ENCODE data around the gene NPAS1. TPM values are rescaled to one million over a fixed set of nuclear protein-coding genes. Genes with fewer than 3 reads are reported as not detected.

Gene NPAS1
- total and polyA plus RNA-seq, 2 of the 13 experiments (the other 11 are each of a cell fraction or from before 2014, with no cell fraction given): 0.35 to 2.9 TPM

DNA sequence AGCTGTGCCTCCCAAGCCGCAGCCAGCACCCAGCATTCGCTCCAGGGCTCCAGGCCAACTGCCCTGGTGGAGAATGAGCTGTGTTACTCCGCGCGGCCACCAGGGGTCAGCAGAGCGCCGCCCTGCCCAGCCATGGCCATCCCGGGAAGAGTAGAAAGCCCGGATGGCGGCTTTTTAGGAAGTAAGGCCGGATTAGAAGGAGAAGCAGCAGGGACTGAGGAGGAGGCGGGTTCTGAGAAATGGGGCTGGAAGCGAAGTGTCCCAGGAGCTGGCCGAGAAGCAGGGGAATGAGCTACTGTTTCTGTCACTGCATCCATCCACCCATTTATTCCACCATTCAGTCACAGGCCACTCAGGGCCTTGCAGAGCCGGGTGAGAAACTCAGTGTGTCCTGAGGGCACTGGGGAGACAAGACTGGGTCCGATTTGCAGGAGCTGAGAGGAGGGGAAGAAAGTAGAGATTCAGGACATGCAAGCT is 6.6 kb upstream of the NPAS1 start (continued):
- TF ChIP-seq, protein P1, sequence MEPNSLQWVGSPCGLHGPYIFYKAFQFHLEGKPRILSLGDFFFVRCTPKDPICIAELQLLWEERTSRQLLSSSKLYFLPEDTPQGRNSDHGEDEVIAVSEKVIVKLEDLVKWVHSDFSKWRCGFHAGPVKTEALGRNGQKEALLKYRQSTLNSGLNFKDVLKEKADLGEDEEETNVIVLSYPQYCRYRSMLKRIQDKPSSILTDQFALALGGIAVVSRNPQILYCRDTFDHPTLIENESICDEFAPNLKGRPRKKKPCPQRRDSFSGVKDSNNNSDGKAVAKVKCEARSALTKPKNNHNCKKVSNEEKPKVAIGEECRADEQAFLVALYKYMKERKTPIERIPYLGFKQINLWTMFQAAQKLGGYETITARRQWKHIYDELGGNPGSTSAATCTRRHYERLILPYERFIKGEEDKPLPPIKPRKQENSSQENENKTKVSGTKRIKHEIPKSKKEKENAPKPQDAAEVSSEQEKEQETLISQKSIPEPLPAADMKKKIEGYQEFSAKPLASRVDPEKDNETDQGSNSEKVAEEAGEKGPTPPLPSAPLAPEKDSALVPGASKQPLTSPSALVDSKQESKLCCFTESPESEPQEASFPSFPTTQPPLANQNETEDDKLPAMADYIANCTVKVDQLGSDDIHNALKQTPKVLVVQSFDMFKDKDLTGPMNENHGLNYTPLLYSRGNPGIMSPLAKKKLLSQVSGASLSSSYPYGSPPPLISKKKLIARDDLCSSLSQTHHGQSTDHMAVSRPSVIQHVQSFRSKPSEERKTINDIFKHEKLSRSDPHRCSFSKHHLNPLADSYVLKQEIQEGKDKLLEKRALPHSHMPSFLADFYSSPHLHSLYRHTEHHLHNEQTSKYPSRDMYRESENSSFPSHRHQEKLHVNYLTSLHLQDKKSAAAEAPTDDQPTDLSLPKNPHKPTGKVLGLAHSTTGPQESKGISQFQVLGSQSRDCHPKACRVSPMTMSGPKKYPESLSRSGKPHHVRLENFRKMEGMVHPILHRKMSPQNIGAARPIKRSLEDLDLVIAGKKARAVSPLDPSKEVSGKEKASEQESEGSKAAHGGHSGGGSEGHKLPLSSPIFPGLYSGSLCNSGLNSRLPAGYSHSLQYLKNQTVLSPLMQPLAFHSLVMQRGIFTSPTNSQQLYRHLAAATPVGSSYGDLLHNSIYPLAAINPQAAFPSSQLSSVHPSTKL (CRISPR knock-in tag; IDR thresholded peaks at IDR 0.05): no peak
- no peak for TF ChIP-seq ZNF619 (CRISPR knock-in tag; IDR thresholded peaks at IDR 0.05)
- TF ChIP-seq MYC (CRISPR knock-in tag; IDR thresholded peaks at IDR 0.05; ENCODE audit: borderline replicate concordance): peak; percentile 48; the same call in 1 of the 2 replicates
- 0 out of 2 replicates have a peak, but pooled peaks have one; percentile 12 for TF ChIP-seq GATAD1 (CRISPR knock-in tag; IDR thresholded peaks at IDR 0.05)
- TF ChIP-seq, protein P2, sequence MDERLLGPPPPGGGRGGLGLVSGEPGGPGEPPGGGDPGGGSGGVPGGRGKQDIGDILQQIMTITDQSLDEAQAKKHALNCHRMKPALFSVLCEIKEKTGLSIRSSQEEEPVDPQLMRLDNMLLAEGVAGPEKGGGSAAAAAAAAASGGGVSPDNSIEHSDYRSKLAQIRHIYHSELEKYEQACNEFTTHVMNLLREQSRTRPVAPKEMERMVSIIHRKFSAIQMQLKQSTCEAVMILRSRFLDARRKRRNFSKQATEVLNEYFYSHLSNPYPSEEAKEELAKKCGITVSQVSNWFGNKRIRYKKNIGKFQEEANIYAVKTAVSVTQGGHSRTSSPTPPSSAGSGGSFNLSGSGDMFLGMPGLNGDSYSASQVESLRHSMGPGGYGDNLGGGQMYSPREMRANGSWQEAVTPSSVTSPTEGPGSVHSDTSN (CRISPR knock-in tag; IDR thresholded peaks at IDR 0.05): no peak
- TF ChIP-seq ZNF598 (CRISPR knock-in tag; IDR thresholded peaks at IDR 0.05; ENCODE audit: borderline replicate concordance): 0 out of 2 replicates have a peak, but pooled peaks have one; percentile 47
- TF ChIP-seq, protein P3, sequence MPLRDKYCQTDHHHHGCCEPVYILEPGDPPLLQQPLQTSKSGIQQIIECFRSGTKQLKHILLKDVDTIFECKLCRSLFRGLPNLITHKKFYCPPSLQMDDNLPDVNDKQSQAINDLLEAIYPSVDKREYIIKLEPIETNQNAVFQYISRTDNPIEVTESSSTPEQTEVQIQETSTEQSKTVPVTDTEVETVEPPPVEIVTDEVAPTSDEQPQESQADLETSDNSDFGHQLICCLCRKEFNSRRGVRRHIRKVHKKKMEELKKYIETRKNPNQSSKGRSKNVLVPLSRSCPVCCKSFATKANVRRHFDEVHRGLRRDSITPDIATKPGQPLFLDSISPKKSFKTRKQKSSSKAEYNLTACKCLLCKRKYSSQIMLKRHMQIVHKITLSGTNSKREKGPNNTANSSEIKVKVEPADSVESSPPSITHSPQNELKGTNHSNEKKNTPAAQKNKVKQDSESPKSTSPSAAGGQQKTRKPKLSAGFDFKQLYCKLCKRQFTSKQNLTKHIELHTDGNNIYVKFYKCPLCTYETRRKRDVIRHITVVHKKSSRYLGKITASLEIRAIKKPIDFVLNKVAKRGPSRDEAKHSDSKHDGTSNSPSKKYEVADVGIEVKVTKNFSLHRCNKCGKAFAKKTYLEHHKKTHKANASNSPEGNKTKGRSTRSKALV (CRISPR knock-in tag; IDR thresholded peaks at IDR 0.05): no peak
- TF ChIP-seq KLF6 (CRISPR knock-in tag; IDR thresholded peaks at IDR 0.05): 0 out of 2 replicates have a peak, but pooled peaks have one; percentile 53
- TF ChIP-seq ZMYM4 (CRISPR knock-in tag; IDR thresholded peaks at IDR 0.05): 0 out of 2 replicates have a peak, but pooled peaks have one; percentile 13
- TF ChIP-seq, protein P4, sequence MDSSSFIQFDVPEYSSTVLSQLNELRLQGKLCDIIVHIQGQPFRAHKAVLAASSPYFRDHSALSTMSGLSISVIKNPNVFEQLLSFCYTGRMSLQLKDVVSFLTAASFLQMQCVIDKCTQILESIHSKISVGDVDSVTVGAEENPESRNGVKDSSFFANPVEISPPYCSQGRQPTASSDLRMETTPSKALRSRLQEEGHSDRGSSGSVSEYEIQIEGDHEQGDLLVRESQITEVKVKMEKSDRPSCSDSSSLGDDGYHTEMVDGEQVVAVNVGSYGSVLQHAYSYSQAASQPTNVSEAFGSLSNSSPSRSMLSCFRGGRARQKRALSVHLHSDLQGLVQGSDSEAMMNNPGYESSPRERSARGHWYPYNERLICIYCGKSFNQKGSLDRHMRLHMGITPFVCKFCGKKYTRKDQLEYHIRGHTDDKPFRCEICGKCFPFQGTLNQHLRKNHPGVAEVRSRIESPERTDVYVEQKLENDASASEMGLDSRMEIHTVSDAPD (CRISPR knock-in tag; IDR thresholded peaks at IDR 0.05): no peak
- TF ChIP-seq MXD4 (CRISPR knock-in tag; IDR thresholded peaks at IDR 0.05): 0 out of 2 replicates have a peak, but pooled peaks have one; percentile 24
- TF ChIP-seq, protein P5, sequence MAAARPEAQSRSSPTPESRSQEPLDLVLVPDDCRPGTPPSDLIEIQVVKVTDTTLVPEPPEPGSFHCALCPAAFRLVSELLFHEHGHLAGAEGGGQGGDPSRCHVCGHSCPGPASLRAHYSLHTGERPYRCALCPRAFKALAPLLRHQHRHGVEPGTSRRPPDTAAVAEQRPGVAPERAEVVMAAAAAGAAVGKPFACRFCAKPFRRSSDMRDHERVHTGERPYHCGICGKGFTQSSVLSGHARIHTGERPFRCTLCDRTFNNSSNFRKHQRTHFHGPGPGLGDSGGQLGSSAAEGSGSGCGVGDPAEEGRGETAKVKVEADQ (CRISPR knock-in tag; IDR thresholded peaks at IDR 0.05; ENCODE audit: borderline replicate concordance): no peak
- TF ChIP-seq ZNF335 (CRISPR knock-in tag; IDR thresholded peaks at IDR 0.05): no peak
- no peak for TF ChIP-seq ZNF556 (CRISPR knock-in tag; IDR thresholded peaks at IDR 0.05; ENCODE audit: borderline replicate concordance)
- TF ChIP-seq ZNF672 (CRISPR knock-in tag; IDR thresholded peaks at IDR 0.05): no peak
- TF ChIP-seq ERF (CRISPR knock-in tag; IDR thresholded peaks at IDR 0.05): peak; percentile 42; the same call in 1 of the 2 replicates
- no peak for TF ChIP-seq ZMYM2 (CRISPR knock-in tag; IDR thresholded peaks at IDR 0.05)
- TF ChIP-seq ZKSCAN1 (IDR thresholded peaks at IDR 0.05; ENCODE audit: low read length): no peak
